Psoas muscle (tissue), 8 donors: ENCODE data around the gene RAD51. TPM values are rescaled to one million over a fixed set of nuclear protein-coding genes. Genes with fewer than 3 reads are reported as not detected.

Source experiments
- ATAC-seq, 4 donors: fragments of 200-7000 bp; cut with Tn5 transposase; one replicate each; pipeline ENCODE4 v1.9.1; 2020; ENCODE audit warnings: moderate library complexity in 3 of 4, mild to moderate bottlenecking in 2 of 4
- DNase-seq, 2 donors: peaks; one replicate each; pipeline ENCODE4 v3.0.0-alpha.2; 2020
- H3K27ac ChIP-seq: fragments of 200-600 bp; one replicate; pipeline ENCODE4 v1.8.0; 2022
- H3K27me3 ChIP-seq, 3 donors: fragments of 200-600 bp in 1 of 3; one replicate each; pipeline versions ENCODE4 v1.6.1 to v1.8.0; 2013 to 2022; ENCODE audit warnings: low read length in 2 of 3, mild to moderate bottlenecking in 2 of 3, moderate library complexity in 1 of 3; ENCODE audit not compliant: insufficient read depth in 3 of 3
- H3K36me3 ChIP-seq, 2 donors: fragments of 200-600 bp in 1 of 2; one replicate each; pipeline versions ENCODE4 v1.6.1 to v1.8.0; 2013 to 2022; ENCODE audit warnings: low read depth in 1 of 2, mild to moderate bottlenecking in 1 of 2, moderate library complexity in 1 of 2; ENCODE audit not compliant: insufficient read depth in 1 of 2
- H3K4me1 ChIP-seq: fragments of 200-600 bp; one replicate; pipeline ENCODE4 v1.8.0; 2022
- H3K4me3 ChIP-seq: fragments of 200-600 bp; one replicate; pipeline ENCODE4 v1.8.0; 2022; ENCODE audit warnings: mild to moderate bottlenecking
- H3K9me3 ChIP-seq: fragments of 200-600 bp; one replicate; pipeline ENCODE4 v1.8.0; 2022
- WGBS, 3 donors: extraction: QIAGEN DNeasy Blood & Tissue Kit; methylation state at CpG; one replicate each; pipeline versions ENCODE4 v1.1.6 to v1.1.7; 2013; 5-methylcytosine and 5-hydroxymethylcytosine counted together
- intact Hi-C, 2 donors: fragments of 100-400 bp; cut with DNase I; formaldehyde crosslinking; loops; one replicate each; pipeline versions ENCODE4 v1.11.0 to v1.14.2; 2022
- polyA plus RNA-seq, 3 donors: library from polyadenylated mRNA; stranded (reverse); fragments of 200-250 nt; gene quantifications; one replicate each; pipeline ENCODE4 v1.2.3, GENCODE V29; 2013
- total RNA-seq, 4 donors: library from RNA; stranded (reverse); fragmentation: NEBNext Ultra II Directional in 2 of 4; extraction: Animal tissue kit (Norgen Biotek cat#: 25700) in 2 of 4; gene quantifications; one replicate each; pipeline versions ENCODE4 v1.2.1 to v1.2.4, GENCODE V29; 2021 to 2023
- TF ChIP-seq, protein P1 (sequence below): fragments of 200-600 bp; IDR thresholded peaks from one replicate; pipeline ENCODE4 v1.8.0; 2022; ENCODE audit warnings: antibody characterized with exemption
- donor health status: healthy with polysubstance abuse.
- donor health status: DM: no; HTN: no; CAD: no; lungs with moderate emphysema.
- donor health status: Bipolar disorder and iron deficiency.
- donor health status: healthy.
- donor health status: DM: yes; HTN: yes; CAD: no.
- donor health status: DM: no; HTN: no; CAD: no.
- donor health status: DM: no; HTN: no; CAD: no.
- donor health status: DM: yes; HTN: yes; CAD: no.

The RAD51 gene
- total and polyA plus RNA-seq, 7 donors = 0.29 to 1.5 (median 0.58) TPM

DNA sequence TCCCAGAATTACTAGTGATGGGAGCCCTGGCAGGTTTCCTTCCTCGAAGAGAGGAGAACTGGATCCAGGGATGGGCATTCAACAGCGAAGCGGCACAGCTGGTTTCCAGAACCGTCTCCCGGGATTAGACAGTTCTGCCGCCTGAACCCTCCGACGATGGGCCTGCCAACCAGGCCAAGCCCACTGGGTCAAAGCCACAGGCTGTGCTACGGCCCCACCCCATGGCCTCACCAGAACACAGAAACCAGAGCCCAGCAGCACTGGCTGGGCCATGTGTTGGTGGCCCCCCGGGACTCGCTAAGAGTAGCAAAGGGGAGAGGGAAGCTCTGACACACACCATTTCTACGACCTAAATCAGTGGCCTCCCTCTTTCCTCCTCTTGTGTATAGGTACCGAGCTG, 77.0 kb downstream of the RAD51 start:
- 42 to 68% (median 57%) methylated on average over 13 of the region's 13 CpGs for WGBS, 3 donors
- TF ChIP-seq, protein P1, sequence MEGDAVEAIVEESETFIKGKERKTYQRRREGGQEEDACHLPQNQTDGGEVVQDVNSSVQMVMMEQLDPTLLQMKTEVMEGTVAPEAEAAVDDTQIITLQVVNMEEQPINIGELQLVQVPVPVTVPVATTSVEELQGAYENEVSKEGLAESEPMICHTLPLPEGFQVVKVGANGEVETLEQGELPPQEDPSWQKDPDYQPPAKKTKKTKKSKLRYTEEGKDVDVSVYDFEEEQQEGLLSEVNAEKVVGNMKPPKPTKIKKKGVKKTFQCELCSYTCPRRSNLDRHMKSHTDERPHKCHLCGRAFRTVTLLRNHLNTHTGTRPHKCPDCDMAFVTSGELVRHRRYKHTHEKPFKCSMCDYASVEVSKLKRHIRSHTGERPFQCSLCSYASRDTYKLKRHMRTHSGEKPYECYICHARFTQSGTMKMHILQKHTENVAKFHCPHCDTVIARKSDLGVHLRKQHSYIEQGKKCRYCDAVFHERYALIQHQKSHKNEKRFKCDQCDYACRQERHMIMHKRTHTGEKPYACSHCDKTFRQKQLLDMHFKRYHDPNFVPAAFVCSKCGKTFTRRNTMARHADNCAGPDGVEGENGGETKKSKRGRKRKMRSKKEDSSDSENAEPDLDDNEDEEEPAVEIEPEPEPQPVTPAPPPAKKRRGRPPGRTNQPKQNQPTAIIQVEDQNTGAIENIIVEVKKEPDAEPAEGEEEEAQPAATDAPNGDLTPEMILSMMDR = no peak
- H3K9me3 ChIP-seq = no peaks in the 10 kb centered on the region
- no peaks in the 10 kb centered on the region for H3K27me3 ChIP-seq
- H3K4me3 ChIP-seq = no peak overlapping the region
- peaks cover 9 to 79% of the 10 kb centered on the region in 2 donors for H3K36me3 ChIP-seq
- H3K27ac ChIP-seq = no peak overlapping the region
- DNase-seq = peak in 1 of 2 donors; percentile 61
- no peak for ATAC-seq
- intact Hi-C loops = no loop called here
- peaks cover 6% of the 10 kb centered on the region for H3K4me1 ChIP-seq

DNA sequence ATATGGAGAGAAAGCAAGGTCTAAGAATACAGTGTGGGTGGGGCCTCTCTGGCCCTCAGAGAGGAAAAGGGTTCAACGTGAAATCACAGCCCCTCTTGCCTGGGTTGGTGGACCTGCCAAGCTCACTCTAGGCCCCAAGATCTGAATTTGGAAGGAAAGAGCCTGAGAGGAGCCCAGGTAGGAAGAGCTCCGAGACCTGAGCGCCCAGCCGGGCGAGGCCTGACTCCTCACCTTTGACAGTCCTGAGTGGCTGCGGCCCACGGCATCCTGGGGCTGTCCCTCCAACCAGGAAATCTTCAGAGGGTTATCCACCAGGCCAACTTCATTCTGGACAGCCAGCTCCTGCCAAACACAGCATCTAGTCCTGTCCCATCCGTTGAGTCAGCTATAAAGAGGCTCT, 78.5 kb downstream of the RAD51 start:
- no peak for ATAC-seq
- intact Hi-C loops = no loop called here
- Histone ChIP-seq H3K27ac (no peak overlapping the region), H3K4me1 (peaks cover 8% of the 10 kb centered on the region), H3K27me3 (no peaks in the 10 kb centered on the region), H3K4me3 (no peak overlapping the region), H3K9me3 (no peaks in the 10 kb centered on the region), H3K36me3 (peaks cover 10 to 80% of the 10 kb centered on the region in 2 donors)
- 91 to 94% (median 93%) methylated on average over 8 of the region's 8 CpGs for WGBS, 3 donors
- no peak for DNase-seq
- TF ChIP-seq, protein P1 = no peak

DNA sequence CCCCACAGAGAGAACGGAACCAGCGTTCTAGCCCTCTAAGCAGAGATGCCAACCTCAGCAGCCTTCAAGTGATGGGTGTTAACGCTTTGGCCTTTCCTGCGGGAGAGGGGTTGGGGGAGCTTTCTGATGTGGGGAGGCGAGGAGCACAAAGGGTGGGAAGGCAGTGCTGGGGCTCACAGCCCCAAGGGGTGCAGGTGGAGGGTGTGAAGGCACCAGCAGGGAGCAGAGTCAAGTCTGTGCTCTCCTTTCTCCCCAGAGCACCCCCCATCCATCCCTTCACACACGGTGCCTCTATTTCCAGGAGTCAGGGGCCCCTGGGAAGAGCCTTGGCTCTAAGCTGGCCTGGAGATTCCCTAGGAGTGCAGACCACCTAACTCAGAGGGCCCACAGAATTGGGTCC, 78.9 kb downstream of the RAD51 start:
- H3K27ac ChIP-seq = no peak overlapping the region
- peaks cover 12 to 84% of the 10 kb centered on the region in 2 donors for H3K36me3 ChIP-seq
- H3K4me1 ChIP-seq = peaks cover 8% of the 10 kb centered on the region
- 93 to 96% (median 93%) methylated on average over 6 of the region's 6 CpGs for WGBS, 3 donors
- intact Hi-C loops = no loop called here
- no peaks in the 10 kb centered on the region for H3K27me3 ChIP-seq
- TF ChIP-seq, protein P1 = no peak
- no peak overlapping the region for H3K4me3 ChIP-seq
- no peak for DNase-seq
- no peak for ATAC-seq
- no peaks in the 10 kb centered on the region for H3K9me3 ChIP-seq

DNA sequence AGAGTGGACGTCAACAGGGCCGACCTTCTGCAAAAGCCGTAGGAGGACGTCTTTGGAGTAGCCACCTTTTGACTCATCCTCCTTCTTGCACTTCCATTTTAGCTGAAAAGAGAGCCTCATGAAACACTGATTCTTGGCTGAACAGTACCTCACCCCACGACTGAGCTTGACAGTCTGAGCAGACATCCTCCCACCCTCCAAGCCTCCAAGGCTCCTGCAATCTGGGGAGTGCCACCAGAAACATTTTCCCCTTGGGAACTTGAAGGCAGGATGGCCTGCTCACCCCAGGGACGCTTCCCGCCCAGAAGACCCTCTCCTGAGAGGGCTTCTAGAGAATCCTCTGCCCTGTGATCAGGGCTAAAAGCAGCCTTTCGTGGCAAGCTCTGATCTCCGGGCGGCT, 80.0 kb downstream of the RAD51 start:
- intact Hi-C loops = no loop called here
- ATAC-seq (no peak), DNase-seq (peak in 1 of 2 donors; percentile 19)
- H3K9me3 ChIP-seq = no peaks in the 10 kb centered on the region
- H3K4me3 ChIP-seq = no peak overlapping the region
- H3K4me1 ChIP-seq = peaks cover 8% of the 10 kb centered on the region
- no peak overlapping the region for H3K27ac ChIP-seq
- no peaks in the 10 kb centered on the region for H3K27me3 ChIP-seq
- TF ChIP-seq, protein P1 = no peak
- H3K36me3 ChIP-seq = peaks cover 15 to 95% of the 10 kb centered on the region in 2 donors
- 93 to 96% (median 94%) methylated on average over 10 of the region's 10 CpGs for WGBS, 3 donors
